HG03354 (cell line): Measurements from ENCODE around the gene EIF2D.
A peak's percentile ranks its signal among the peaks of the same experiment; 100 is the strongest.
"Not testable (repeated sequence)": the region's sequence is repeated elsewhere in the genome, so short reads cannot be mapped to it uniquely, and the experiment has no call there.

ENCODE experiments used
- ATAC-seq: cut with Tn5 transposase; IDR thresholded peaks from one replicate; pipeline ENCODE4 v1.9.1; 2021; ENCODE audit warnings: mild to moderate bottlenecking; ENCODE audit not compliant: unreplicated experiment, poor library complexity, severe bottlenecking

The EIF2D gene

GRCh38 chr1:206637605-206638004 lies 25.3 kb upstream of the EIF2D start:
- ATAC-seq: no peak

- ATAC-seq: no peak
Observed at GRCh38 chr1:206636671-206637070, 24.4 kb upstream of the EIF2D start.

- ATAC-seq: peak; percentile 17
Observed at GRCh38 chr1:206635978-206636345, 23.7 kb upstream of the EIF2D start.

GRCh38 chr1:206635080-206635977 lies 23.1 kb upstream of the EIF2D start, which contains the start of gene DYRK3:
Gene DYRK3 (plus strand): TSS chr1:206635536. CDS start chr1:206635704, 168 bp downstream.
- peak; percentile 93 for ATAC-seq

GRCh38 chr1:206634365-206635079 lies 22.3 kb upstream of the EIF2D start:
- ATAC-seq: no peak

GRCh38 chr1:206633708-206634121 lies 21.4 kb upstream of the EIF2D start:
- no peak for ATAC-seq

- no peak for ATAC-seq
Observed at GRCh38 chr1:206631085-206631509, 18.8 kb upstream of the EIF2D start.

GRCh38 chr1:206628916-206629315 lies 16.7 kb upstream of the EIF2D start:
- no peak for ATAC-seq

- ATAC-seq: not testable (repeated sequence)
Observed at GRCh38 chr1:206626396-206626795, 14.1 kb upstream of the EIF2D start.

- ATAC-seq: peak; percentile 29
Observed at GRCh38 chr1:206609229-206609991, 2.9 kb downstream of the EIF2D start.

GRCh38 chr1:206608108-206608698 lies 4.1 kb downstream of the EIF2D start:
- no peak for ATAC-seq

- ATAC-seq: no peak
Observed at GRCh38 chr1:206606867-206607266, 5.4 kb downstream of the EIF2D start.

- no peak for ATAC-seq
Observed at GRCh38 chr1:206604861-206605260, 7.4 kb downstream of the EIF2D start.

GRCh38 chr1:206600527-206600926 lies 11.7 kb downstream of the EIF2D start:
- no peak for ATAC-seq

- no peak for ATAC-seq
Observed at GRCh38 chr1:206596319-206596666, 16.0 kb downstream of the EIF2D start.

- no peak for ATAC-seq
Observed at GRCh38 chr1:206595581-206596318, 16.5 kb downstream of the EIF2D start.

- no peak for ATAC-seq
Observed at GRCh38 chr1:206593351-206593925, 18.8 kb downstream of the EIF2D start.

GRCh38 chr1:206591696-206592095 lies 20.6 kb downstream of the EIF2D start:
- ATAC-seq: no peak

GRCh38 chr1:206591226-206591625 lies 21.0 kb downstream of the EIF2D start:
- ATAC-seq: no peak
